ENCODE data around the gene BCL2L11. TPM values are rescaled to one million over a fixed set of nuclear protein-coding genes. Genes with fewer than 3 reads are reported as not detected.

Gene BCL2L11
- total and polyA plus RNA-seq, 2 donors = 9.1 to 10.2 TPM

- Histone ChIP-seq H3K4me1 (ENCODE audit: insufficient read depth) (no peaks in the 10 kb centered on the region), H3K4me3 (ENCODE audit: low read depth, low read length) (no peak overlapping the region), H3K27ac (ENCODE audit: low read depth) (no peak overlapping the region), H3K36me3 (ENCODE audit: insufficient read depth) (no peaks in the 10 kb centered on the region)
- no peak for DNase-seq (ENCODE audit: extremely low spot score)
- WGBS = 94% methylated on average over 3 of the region's 3 CpGs
Measured at GRCh38 chr2:111188681-111189080, 68.0 kb downstream of the BCL2L11 start.

GRCh38 chr2:111189106-111189505 lies 68.4 kb downstream of the BCL2L11 start:
- DNase-seq (ENCODE audit: extremely low spot score) = no peak
- no peak overlapping the region for H3K4me3 ChIP-seq (ENCODE audit: low read depth, low read length)
- WGBS = 80% methylated on average over 2 of the region's 2 CpGs

GRCh38 chr2:111190816-111191540 lies 70.3 kb downstream of the BCL2L11 start:
- no peak overlapping the region for H3K27ac ChIP-seq (ENCODE audit: low read depth)
- no peak overlapping the region for H3K4me3 ChIP-seq (ENCODE audit: low read depth, low read length)
- no peaks in the 10 kb centered on the region for H3K4me1 ChIP-seq (ENCODE audit: insufficient read depth)
- 85% methylated on average over 7 of the region's 7 CpGs for WGBS
- H3K36me3 ChIP-seq (ENCODE audit: insufficient read depth) = no peaks in the 10 kb centered on the region
- no peak for DNase-seq (ENCODE audit: extremely low spot score)

More at GRCh38 chr2:111189106-111189505, 68.4 kb downstream of the BCL2L11 start:
- Histone ChIP-seq H3K4me1 (ENCODE audit: insufficient read depth) (no peaks in the 10 kb centered on the region), H3K36me3 (ENCODE audit: insufficient read depth) (no peaks in the 10 kb centered on the region), H3K27ac (ENCODE audit: low read depth) (no peak overlapping the region)

GRCh38 chr2:111191877-111192276 lies 71.2 kb downstream of the BCL2L11 start:
- H3K27ac ChIP-seq (ENCODE audit: low read depth) = no peak overlapping the region

GRCh38 chr2:111192776-111193368 lies 72.2 kb downstream of the BCL2L11 start:
- Histone ChIP-seq H3K4me1 (ENCODE audit: insufficient read depth) (no peaks in the 10 kb centered on the region), H3K27ac (ENCODE audit: low read depth) (no peak overlapping the region), H3K36me3 (ENCODE audit: insufficient read depth) (no peaks in the 10 kb centered on the region), H3K4me3 (ENCODE audit: low read depth, low read length) (no peak overlapping the region)
- no peak for DNase-seq (ENCODE audit: extremely low spot score)
- WGBS = 63% methylated on average over 1 of the region's 1 CpG

More at GRCh38 chr2:111191877-111192276, 71.2 kb downstream of the BCL2L11 start:
- no peak for DNase-seq (ENCODE audit: extremely low spot score)
- 86% methylated on average over 5 of the region's 5 CpGs for WGBS
- H3K4me3 ChIP-seq (ENCODE audit: low read depth, low read length) = no peak overlapping the region
- H3K36me3 ChIP-seq (ENCODE audit: insufficient read depth) = no peaks in the 10 kb centered on the region
- no peaks in the 10 kb centered on the region for H3K4me1 ChIP-seq (ENCODE audit: insufficient read depth)

GRCh38 chr2:111194835-111195621 lies 74.3 kb downstream of the BCL2L11 start:
- H3K4me3 ChIP-seq (ENCODE audit: low read depth, low read length) = no peak overlapping the region
- H3K4me1 ChIP-seq (ENCODE audit: insufficient read depth) = no peaks in the 10 kb centered on the region
- no peak for DNase-seq (ENCODE audit: extremely low spot score)
- no peaks in the 10 kb centered on the region for H3K36me3 ChIP-seq (ENCODE audit: insufficient read depth)
- 85% methylated on average over 8 of the region's 8 CpGs for WGBS
- H3K27ac ChIP-seq (ENCODE audit: low read depth) = no peak overlapping the region

DNA sequence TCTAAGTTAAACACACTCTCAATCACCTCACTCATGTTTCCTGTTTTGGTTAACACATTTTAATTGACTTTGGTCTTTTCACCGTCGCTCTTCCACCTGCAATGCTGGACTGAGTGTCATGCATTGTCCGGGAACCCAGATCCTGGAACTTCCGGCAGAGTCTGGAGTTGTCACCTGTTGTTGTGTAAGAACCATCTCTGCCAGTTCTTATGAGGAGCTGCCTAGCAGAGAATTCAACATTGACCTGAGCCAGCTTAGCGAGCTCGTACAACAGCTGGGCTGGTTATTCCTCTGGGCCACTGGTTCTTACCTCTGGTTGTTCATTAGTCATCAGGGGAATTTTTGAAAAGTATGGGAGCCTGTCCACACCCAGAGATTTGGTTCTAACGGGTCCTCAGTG lies 75.7 kb downstream of the BCL2L11 start:
- H3K4me3 ChIP-seq (ENCODE audit: low read depth, low read length) = no peak overlapping the region
- no peak for DNase-seq (ENCODE audit: extremely low spot score)
- WGBS = 90% methylated on average over 7 of the region's 7 CpGs
- no peaks in the 10 kb centered on the region for H3K36me3 ChIP-seq (ENCODE audit: insufficient read depth)
- no peak overlapping the region for H3K27ac ChIP-seq (ENCODE audit: low read depth)
- H3K4me1 ChIP-seq (ENCODE audit: insufficient read depth) = no peaks in the 10 kb centered on the region

- WGBS = 88% methylated on average over 9 of the region's 9 CpGs
- H3K4me1 ChIP-seq (ENCODE audit: insufficient read depth) = no peaks in the 10 kb centered on the region
- H3K4me3 ChIP-seq (ENCODE audit: low read depth, low read length) = no peak overlapping the region
- no peaks in the 10 kb centered on the region for H3K36me3 ChIP-seq (ENCODE audit: insufficient read depth)
- DNase-seq (ENCODE audit: extremely low spot score) = no peak
- H3K27ac ChIP-seq (ENCODE audit: low read depth) = no peak overlapping the region
Measured at GRCh38 chr2:111198701-111199100, 78.0 kb downstream of the BCL2L11 start.

DNA sequence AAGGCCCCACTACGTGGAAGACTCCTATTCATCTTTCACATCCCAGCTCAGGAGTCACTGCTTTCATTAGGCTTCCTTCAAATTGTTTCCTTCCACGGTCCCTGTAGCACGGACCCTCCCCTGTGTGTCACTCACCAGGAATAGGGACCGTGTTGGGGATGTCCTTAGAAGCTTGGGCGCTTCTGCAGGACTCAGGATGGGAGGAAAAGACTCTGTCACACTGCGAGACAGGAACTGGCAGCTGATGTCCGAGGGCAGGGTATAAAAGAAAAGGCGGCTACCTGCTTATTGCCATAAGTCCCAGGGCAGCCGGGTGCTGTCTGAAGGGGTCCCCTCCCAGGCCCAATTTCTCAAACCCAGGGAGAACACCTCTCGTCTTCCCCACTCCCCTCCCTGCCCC lies 79.1 kb downstream of the BCL2L11 start:
- no peak for DNase-seq (ENCODE audit: extremely low spot score)
- Histone ChIP-seq H3K4me1 (ENCODE audit: insufficient read depth) (no peaks in the 10 kb centered on the region), H3K4me3 (ENCODE audit: low read depth, low read length) (no peak overlapping the region), H3K36me3 (ENCODE audit: insufficient read depth) (no peaks in the 10 kb centered on the region), H3K27ac (ENCODE audit: low read depth) (no peak overlapping the region)
- 86% methylated on average over 10 of the region's 10 CpGs for whole genome bisulfite sequencing

DNA sequence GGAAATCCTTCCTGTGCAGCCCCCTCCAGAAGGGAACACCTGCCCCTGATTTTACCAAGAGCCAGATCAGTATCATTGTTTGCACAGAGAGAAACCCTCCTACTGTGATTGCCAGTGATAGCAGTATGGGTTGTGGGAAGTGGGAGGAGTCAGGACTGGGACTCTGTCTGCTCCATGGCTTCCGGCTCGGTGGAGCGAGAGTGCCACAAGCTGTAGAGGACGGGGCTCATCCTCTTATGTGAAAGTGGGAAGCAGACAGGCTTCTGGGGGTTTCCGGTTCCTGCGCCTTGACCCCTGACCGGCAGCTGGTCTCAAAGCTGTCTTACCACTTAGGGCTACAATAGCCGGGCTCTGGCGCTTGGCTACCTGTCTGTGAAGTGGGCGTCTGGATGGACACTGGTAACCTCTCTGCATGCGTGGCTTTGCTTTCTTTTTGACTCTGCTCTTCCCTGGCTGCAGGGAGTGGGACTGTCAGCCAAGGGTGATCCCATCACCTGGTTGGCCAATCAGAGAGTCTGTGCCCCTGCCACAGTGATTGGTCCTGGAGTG lies 79.7 kb downstream of the BCL2L11 start:
- no peak for DNase-seq (ENCODE audit: extremely low spot score)
- Histone ChIP-seq H3K4me1 (ENCODE audit: insufficient read depth) (no peaks in the 10 kb centered on the region), H3K27ac (ENCODE audit: low read depth) (no peak overlapping the region), H3K36me3 (ENCODE audit: insufficient read depth) (no peaks in the 10 kb centered on the region), H3K4me3 (ENCODE audit: low read depth, low read length) (no peak overlapping the region)
- WGBS = 88% methylated on average over 11 of the region's 11 CpGs

DNA sequence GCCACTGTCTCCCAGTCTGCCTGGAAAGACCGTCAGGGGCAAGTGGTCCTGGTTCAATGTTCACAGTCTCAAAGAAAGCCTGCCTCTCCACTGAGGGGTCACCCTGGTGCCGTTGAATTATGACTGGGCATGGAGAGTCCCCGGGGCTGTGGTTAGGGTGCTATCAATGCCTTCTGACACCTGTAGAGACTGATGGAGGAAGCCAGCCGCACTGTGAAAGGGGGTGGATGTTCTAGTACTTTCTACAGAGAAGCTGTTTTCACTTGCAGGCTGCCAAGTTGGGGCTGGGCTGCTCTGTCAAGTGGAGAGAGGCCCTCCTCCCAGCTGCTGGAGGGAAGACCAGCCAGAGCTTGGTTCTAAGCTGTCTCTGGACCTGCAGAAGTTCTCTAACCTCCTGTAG lies 80.5 kb downstream of the BCL2L11 start:
- DNase-seq (ENCODE audit: extremely low spot score) = no peak
- Histone ChIP-seq H3K27ac (ENCODE audit: low read depth) (no peak overlapping the region), H3K36me3 (ENCODE audit: insufficient read depth) (no peaks in the 10 kb centered on the region), H3K4me1 (ENCODE audit: insufficient read depth) (no peaks in the 10 kb centered on the region), H3K4me3 (ENCODE audit: low read depth, low read length) (no peak overlapping the region)
- 90% methylated on average over 4 of the region's 4 CpGs for WGBS

GRCh38 chr2:111202266-111203040 lies 81.7 kb downstream of the BCL2L11 start:
- WGBS = 77% methylated on average over 2 of the region's 2 CpGs
- Histone ChIP-seq H3K4me3 (ENCODE audit: low read depth, low read length) (no peak overlapping the region), H3K36me3 (ENCODE audit: insufficient read depth) (no peaks in the 10 kb centered on the region), H3K27ac (ENCODE audit: low read depth) (no peak overlapping the region), H3K4me1 (ENCODE audit: insufficient read depth) (no peaks in the 10 kb centered on the region)
- DNase-seq (ENCODE audit: extremely low spot score) = no peak

- H3K4me3 ChIP-seq (ENCODE audit: low read depth, low read length) = no peak overlapping the region
- WGBS = 89% methylated on average over 2 of the region's 2 CpGs
- no peak for DNase-seq (ENCODE audit: extremely low spot score)
- no peaks in the 10 kb centered on the region for H3K4me1 ChIP-seq (ENCODE audit: insufficient read depth)
- H3K27ac ChIP-seq (ENCODE audit: low read depth) = no peak overlapping the region
- H3K36me3 ChIP-seq (ENCODE audit: insufficient read depth) = no peaks in the 10 kb centered on the region
Measured at GRCh38 chr2:111204706-111205105, 84.0 kb downstream of the BCL2L11 start.

Data from urinary bladder (tissue), 4 donors.